GM20000 (cell line): ENCODE data around the gene PEA15.

ENCODE experiments used
- DNase-seq: peaks from one replicate; pipeline ENCODE4 v3.0.0; 2012; ENCODE audit warnings: low spot score
- TF ChIP-seq, protein P1 (sequence below): IDR thresholded peaks from 2 replicates; pipeline ENCODE4 v1.5.1; 2012; ENCODE audit warnings: mild to moderate bottlenecking, control low read depth; ENCODE audit errors: extremely low read depth, missing control alignments

PEA15 gene

GRCh38 chr1:160179336-160179735, 25.8 kb upstream of the PEA15 start:
- TF ChIP-seq, protein P1, sequence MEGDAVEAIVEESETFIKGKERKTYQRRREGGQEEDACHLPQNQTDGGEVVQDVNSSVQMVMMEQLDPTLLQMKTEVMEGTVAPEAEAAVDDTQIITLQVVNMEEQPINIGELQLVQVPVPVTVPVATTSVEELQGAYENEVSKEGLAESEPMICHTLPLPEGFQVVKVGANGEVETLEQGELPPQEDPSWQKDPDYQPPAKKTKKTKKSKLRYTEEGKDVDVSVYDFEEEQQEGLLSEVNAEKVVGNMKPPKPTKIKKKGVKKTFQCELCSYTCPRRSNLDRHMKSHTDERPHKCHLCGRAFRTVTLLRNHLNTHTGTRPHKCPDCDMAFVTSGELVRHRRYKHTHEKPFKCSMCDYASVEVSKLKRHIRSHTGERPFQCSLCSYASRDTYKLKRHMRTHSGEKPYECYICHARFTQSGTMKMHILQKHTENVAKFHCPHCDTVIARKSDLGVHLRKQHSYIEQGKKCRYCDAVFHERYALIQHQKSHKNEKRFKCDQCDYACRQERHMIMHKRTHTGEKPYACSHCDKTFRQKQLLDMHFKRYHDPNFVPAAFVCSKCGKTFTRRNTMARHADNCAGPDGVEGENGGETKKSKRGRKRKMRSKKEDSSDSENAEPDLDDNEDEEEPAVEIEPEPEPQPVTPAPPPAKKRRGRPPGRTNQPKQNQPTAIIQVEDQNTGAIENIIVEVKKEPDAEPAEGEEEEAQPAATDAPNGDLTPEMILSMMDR, result no peak
- DNase-seq, result no peak

DNA sequence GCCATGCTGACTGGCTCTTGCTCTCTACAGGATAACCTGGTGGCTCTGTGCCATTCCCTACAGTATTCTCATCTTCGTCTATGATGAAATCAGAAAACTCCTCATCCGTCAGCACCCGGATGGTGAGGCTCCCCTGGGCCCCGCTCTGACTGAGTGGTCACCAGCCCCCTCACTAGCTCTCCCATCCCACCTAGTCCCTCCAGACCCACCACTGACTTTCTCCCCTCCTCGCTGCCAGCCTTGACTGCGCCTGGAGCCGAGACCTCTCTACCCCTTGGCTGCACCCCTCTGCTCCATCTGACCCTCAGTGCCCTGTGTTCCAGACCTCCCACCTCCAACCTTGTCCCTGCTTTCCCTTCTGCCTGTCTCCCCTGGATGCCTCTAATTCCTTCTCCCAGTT, 18.9 kb upstream of the PEA15 start:
- no peak for DNase-seq

DNA sequence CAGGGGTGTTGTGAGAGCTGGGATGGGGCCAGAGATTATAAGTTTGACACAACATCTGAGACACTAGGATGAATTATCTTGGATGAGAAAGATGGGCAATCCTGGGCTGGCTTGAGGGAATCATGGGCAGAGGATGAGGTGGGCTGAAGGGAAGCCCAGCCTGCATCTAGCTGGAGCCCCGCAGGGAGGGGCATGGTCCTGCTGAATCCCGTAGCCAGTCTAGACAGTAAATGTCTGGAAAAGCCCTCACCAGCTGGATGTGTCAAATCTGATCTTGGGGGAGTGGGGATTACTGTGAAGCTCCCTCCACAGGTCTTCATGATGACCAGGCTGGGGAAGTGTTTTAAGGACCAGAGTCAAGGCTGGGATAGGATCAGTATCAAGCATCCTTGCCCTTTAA, 18.5 kb upstream of the PEA15 start:
- TF ChIP-seq, protein P1, result no peak

More for the DNA sequence above, 18.9 kb upstream of the PEA15 start:
- TF ChIP-seq, protein P1, result no peak

GRCh38 chr1:160187407-160187806, 17.8 kb upstream of the PEA15 start:
- TF ChIP-seq, protein P1, result no peak
- no peak for DNase-seq

More for the DNA sequence above, 18.5 kb upstream of the PEA15 start:
- no peak for DNase-seq

- no peak for DNase-seq
- TF ChIP-seq, protein P1, result no peak
Measured at GRCh38 chr1:160188341-160188740, 16.8 kb upstream of the PEA15 start.

DNA sequence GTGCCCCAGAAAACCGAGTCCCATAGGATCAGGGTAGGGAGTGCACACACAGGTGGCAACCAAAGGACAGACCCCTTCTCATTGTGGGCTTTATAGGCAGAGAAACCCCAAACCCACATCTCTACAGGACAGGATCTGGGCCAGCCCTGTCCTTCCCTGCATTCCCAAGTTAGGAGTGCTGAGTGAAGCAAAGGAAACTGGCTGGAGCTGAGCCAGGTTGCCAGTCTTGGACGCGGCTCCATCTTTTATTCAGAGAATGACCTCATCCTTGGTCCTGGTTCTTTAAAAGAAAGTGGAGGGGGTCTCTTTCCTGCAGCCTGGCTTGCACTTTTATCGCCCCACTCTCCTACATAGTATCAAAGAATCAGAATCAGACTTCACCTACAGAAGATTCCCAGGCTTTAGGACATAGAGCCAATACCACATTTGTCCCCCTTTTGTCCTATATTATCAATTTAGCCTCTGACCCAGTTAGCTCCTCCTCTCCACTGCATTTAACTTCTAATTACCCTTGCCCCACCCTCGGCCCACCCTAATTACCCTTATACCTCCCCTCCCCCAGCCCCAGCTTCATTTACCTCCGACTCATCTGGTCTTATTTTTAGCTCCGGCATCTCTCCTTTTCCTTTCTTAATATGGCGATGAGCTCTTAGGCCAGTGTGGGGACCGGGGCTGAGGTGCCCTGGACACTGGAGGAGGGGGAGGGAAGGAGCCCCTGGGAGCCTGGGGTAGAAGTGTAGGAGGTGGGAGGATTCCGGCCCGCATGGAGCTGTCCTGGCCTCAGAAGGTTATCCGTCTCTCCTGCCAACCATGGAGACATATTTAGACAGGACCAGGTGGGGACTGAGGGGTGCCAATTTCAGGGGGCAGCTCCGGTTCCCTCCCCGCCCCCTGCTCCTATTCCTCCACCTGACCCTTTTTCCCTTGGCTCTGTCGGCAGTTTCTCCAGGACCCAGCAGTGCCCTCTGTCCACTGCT, 15.2 kb upstream of the PEA15 start, which contains the start of gene CASQ1:
Gene CASQ1, plus strand, starts transcription at position 927 of the 977 bp plus-strand sequence. CDS start 177 bp downstream, outside the sequence.
- no peak for DNase-seq
- TF ChIP-seq, protein P1, result no peak

DNA sequence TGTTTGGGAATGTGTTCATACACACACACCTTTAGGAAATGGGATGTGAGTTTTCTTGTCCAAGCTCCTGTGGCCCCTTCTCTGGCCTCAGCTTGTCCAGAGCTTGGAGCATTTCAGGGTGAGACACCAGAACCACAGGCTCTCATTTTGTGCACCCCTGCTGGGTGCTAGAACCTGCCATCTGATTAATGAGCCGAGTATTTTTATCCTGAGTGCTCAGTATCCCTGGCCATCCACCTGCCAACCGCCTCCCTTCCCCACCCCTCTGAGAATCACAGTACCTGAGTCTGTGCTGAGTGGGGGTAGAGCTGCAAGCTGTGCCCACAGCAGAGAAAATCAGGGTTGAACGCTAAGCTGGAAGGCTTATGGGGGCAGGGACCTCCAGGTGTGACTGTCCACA, 13.4 kb upstream of the PEA15 start:
- TF ChIP-seq, protein P1, result no peak

More for the DNA sequence above, 13.4 kb upstream of the PEA15 start:
- no peak for DNase-seq
